ENCODE data around the gene SNCB. TPM values are rescaled to one million over a fixed set of nuclear protein-coding genes. Genes with fewer than 3 reads are reported as not detected.

The SNCB gene
- total RNA-seq, 4 donors from 2014 or later, result not detected

GRCh38 chr5:176620333-176620981, 9.9 kb downstream of the SNCB start:
- no peaks in the 10 kb centered on the region for H3K36me3 ChIP-seq
- H3K4me3 ChIP-seq, result no peak overlapping the region
- no peak for DNase-seq (ENCODE audit: low spot score in 2 of 2)
- no peak overlapping the region for H3K27ac ChIP-seq
- peaks cover 19% of the 10 kb centered on the region for H3K4me1 ChIP-seq
- H3K9me3 ChIP-seq, result no peaks in the 10 kb centered on the region
- H3K27me3 ChIP-seq, result peaks cover 89% of the 10 kb centered on the region
- WGBS, result 3% methylated on average over 25 of the region's 32 CpGs
- TF ChIP-seq POLR2AphosphoS5 (IDR thresholded peaks at IDR 0.05) (no peak), EP300 (IDR thresholded peaks at IDR 0.05) (no peak), POLR2A (IDR thresholded peaks at IDR 0.05) (no peak)
- TF ChIP-seq, protein P1, sequence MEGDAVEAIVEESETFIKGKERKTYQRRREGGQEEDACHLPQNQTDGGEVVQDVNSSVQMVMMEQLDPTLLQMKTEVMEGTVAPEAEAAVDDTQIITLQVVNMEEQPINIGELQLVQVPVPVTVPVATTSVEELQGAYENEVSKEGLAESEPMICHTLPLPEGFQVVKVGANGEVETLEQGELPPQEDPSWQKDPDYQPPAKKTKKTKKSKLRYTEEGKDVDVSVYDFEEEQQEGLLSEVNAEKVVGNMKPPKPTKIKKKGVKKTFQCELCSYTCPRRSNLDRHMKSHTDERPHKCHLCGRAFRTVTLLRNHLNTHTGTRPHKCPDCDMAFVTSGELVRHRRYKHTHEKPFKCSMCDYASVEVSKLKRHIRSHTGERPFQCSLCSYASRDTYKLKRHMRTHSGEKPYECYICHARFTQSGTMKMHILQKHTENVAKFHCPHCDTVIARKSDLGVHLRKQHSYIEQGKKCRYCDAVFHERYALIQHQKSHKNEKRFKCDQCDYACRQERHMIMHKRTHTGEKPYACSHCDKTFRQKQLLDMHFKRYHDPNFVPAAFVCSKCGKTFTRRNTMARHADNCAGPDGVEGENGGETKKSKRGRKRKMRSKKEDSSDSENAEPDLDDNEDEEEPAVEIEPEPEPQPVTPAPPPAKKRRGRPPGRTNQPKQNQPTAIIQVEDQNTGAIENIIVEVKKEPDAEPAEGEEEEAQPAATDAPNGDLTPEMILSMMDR (IDR thresholded peaks at IDR 0.05), result no peak

DNA sequence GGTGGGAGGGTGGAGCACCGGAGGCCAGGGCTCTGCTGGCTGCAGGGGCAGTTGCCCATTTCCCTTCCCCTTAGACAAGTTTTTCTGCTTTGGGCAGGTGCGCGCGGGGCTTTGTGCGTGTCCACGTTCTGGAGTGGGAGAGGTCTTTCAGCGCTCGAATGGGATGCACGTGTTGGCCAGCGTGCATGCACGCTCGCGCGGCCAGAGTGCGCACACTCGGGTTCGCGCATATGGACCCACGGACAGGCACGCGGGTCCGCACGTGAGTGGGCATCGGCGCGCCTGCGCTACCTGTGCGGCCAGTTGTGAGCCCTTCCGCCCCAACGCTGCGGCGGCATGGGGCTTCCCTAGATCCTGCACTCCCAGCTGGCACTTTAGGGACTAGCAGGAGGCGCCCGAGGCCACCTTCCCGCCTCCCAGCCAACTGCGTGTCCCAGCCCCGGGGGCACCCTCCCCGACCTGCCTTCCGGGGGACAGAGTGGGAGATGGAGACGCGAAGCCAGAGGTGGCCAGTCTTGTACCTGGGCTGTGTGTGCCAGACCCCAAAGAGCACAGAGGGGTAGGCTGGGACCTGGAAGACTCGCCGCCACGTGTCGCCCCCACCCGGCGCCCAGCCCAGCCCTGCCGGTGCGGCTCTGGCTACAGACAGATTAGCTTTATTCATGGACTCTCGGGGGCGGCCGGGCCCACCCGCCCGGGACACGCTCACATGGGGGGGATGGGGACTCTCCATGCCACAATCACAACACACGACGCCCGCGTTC, 10.6 kb downstream of the SNCB start:
- H3K27ac ChIP-seq, result no peak overlapping the region
- H3K36me3 ChIP-seq, result no peaks in the 10 kb centered on the region
- no peaks in the 10 kb centered on the region for H3K9me3 ChIP-seq
- no peak overlapping the region for H3K4me3 ChIP-seq
- H3K27me3 ChIP-seq, result peaks cover 89% of the 10 kb centered on the region
- 0% methylated on average over 5 of the region's 59 CpGs for WGBS
- TF ChIP-seq, protein P1 (IDR thresholded peaks at IDR 0.05), result no peak
- no peak for TF ChIP-seq POLR2A (IDR thresholded peaks at IDR 0.05)
- peaks cover 19% of the 10 kb centered on the region for H3K4me1 ChIP-seq
- DNase-seq (ENCODE audit: low spot score in 2 of 2), result no peak

DNA sequence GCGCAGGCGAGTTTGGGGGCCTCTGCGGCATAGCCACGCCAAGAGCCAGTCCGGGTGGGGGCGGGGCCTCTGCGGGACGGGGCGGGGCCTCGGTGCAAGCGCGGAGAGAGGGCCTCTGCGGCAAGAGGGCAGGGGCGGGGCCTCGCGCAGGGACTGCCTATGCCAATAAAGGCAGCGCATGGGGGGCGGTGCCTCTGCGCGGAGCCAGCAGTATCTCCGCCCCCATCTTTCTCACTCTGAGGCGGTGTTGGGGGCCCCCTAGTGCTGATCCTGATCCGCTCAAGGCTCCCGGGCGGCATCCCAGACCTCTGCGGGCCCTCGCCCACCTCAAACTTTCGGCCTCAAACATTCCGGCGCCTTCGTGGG, 11.1 kb downstream of the SNCB start:
- Histone ChIP-seq H3K27me3 (peaks cover 86% of the 10 kb centered on the region), H3K27ac (no peak overlapping the region), H3K4me1 (peaks cover 19% of the 10 kb centered on the region), H3K9me3 (no peaks in the 10 kb centered on the region), H3K36me3 (no peaks in the 10 kb centered on the region), H3K4me3 (no peak overlapping the region)
- TF ChIP-seq POLR2A (IDR thresholded peaks at IDR 0.05), result no peak
- TF ChIP-seq, protein P1 (IDR thresholded peaks at IDR 0.05), result no peak
- TF ChIP-seq EP300 (IDR thresholded peaks at IDR 0.05), result no peak
- no peak for TF ChIP-seq POLR2AphosphoS5 (IDR thresholded peaks at IDR 0.05)
- no peak for DNase-seq (ENCODE audit: low spot score in 2 of 2)
- no CpG with 5 or more reads among the region's 31 CpGs for WGBS

GRCh38 chr5:176618783-176619182, 11.6 kb downstream of the SNCB start:
- Histone ChIP-seq H3K27me3 (peaks cover 82% of the 10 kb centered on the region), H3K27ac (no peak overlapping the region), H3K9me3 (no peaks in the 10 kb centered on the region), H3K4me1 (peaks cover 19% of the 10 kb centered on the region), H3K36me3 (no peaks in the 10 kb centered on the region), H3K4me3 (no peak overlapping the region)
- DNase-seq (ENCODE audit: low spot score in 2 of 2), result no peak
- 38% methylated on average over 15 of the region's 19 CpGs for WGBS
- TF ChIP-seq EP300 (IDR thresholded peaks at IDR 0.05) (no peak), POLR2AphosphoS5 (IDR thresholded peaks at IDR 0.05) (no peak), POLR2A (IDR thresholded peaks at IDR 0.05) (no peak)
- TF ChIP-seq, protein P1 (IDR thresholded peaks at IDR 0.05), result no peak

DNA sequence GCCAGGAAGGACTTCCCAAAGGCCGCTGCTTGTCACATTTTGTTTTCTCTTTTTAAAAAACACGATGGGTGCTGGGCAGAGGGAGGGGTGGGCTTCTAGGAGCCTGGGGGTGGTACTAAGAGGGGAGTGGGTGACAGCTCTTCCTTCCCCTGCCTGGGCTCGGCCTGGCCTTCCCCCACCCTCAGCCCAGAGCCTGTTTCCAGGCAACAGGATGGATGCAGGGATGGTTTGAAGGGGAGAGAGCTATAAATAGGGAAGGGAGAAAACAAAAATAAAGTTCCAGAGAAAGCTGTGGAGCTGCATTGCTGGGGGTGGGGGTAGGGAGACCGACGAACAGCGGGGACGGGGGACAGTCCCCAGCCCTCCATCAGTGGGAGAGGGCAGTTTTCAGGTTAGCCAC, 13.8 kb downstream of the SNCB start:
- Histone ChIP-seq H3K36me3 (no peaks in the 10 kb centered on the region), H3K9me3 (no peaks in the 10 kb centered on the region), H3K27me3 (peaks cover 76% of the 10 kb centered on the region), H3K4me3 (no peak overlapping the region), H3K4me1 (peaks cover 19% of the 10 kb centered on the region), H3K27ac (no peak overlapping the region)
- DNase-seq (ENCODE audit: low spot score in 2 of 2), result no peak
- TF ChIP-seq POLR2A (IDR thresholded peaks at IDR 0.05) (no peak), EP300 (IDR thresholded peaks at IDR 0.05) (no peak), POLR2AphosphoS5 (IDR thresholded peaks at IDR 0.05) (no peak)
- TF ChIP-seq, protein P1 (IDR thresholded peaks at IDR 0.05), result no peak
- WGBS, result 77% methylated on average over 7 of the region's 7 CpGs
